ENCODE data around the gene APOL1.
A peak's percentile ranks its signal among the peaks of the same experiment; 100 is the strongest.

Gene APOL1

GRCh38 chr22:36293606-36294292, 40.8 kb downstream of the APOL1 start:
- no peak for DNase-seq

GRCh38 chr22:36294293-36294620, 41.3 kb downstream of the APOL1 start:
- no peak for DNase-seq

- no peak for DNase-seq
Observed at GRCh38 chr22:36294801-36295200, 41.9 kb downstream of the APOL1 start.

- DNase-seq = no peak
Observed at GRCh38 chr22:36295247-36295646, 42.3 kb downstream of the APOL1 start.

GRCh38 chr22:36296690-36297089, 43.8 kb downstream of the APOL1 start:
- DNase-seq = no peak

- DNase-seq = no peak
Observed at GRCh38 chr22:36297568-36297967, 44.6 kb downstream of the APOL1 start.

- DNase-seq = no peak
Observed at GRCh38 chr22:36298118-36298517, 45.2 kb downstream of the APOL1 start.

- DNase-seq = no peak
Observed at GRCh38 chr22:36298601-36299000, 45.7 kb downstream of the APOL1 start.

GRCh38 chr22:36299295-36299694, 46.4 kb downstream of the APOL1 start:
- no peak for DNase-seq

GRCh38 chr22:36299911-36300310, 47.0 kb downstream of the APOL1 start:
- no peak for DNase-seq

- DNase-seq = no peak
Observed at GRCh38 chr22:36300396-36301212, 47.7 kb downstream of the APOL1 start.

- peak; percentile 52 for DNase-seq
Observed at GRCh38 chr22:36301384-36301828, 48.5 kb downstream of the APOL1 start.

- no peak for DNase-seq
Observed at GRCh38 chr22:36301851-36302250, 48.9 kb downstream of the APOL1 start.

GRCh38 chr22:36302439-36303114, 49.6 kb downstream of the APOL1 start:
- no peak for DNase-seq

- DNase-seq = no peak
Observed at GRCh38 chr22:36303115-36303467, 50.2 kb downstream of the APOL1 start.

GRCh38 chr22:36303874-36304273, 50.9 kb downstream of the APOL1 start:
- DNase-seq = no peak

- DNase-seq = no peak
Observed at GRCh38 chr22:36304429-36304828, 51.5 kb downstream of the APOL1 start.

GRCh38 chr22:36305813-36306212, 52.9 kb downstream of the APOL1 start:
- DNase-seq = no peak

GRCh38 chr22:36306227-36306626, 53.3 kb downstream of the APOL1 start:
- DNase-seq = no peak

GRCh38 chr22:36308880-36309279, 55.9 kb downstream of the APOL1 start:
- no peak for DNase-seq

- DNase-seq = no peak
Observed at GRCh38 chr22:36311386-36312085, 58.6 kb downstream of the APOL1 start.

GRCh38 chr22:36315325-36315724, 62.4 kb downstream of the APOL1 start:
- no peak for DNase-seq

GRCh38 chr22:36316419-36316818, 63.5 kb downstream of the APOL1 start:
- no peak for DNase-seq
